ENCODE measurements around the gene VPS50.
"Not testable (repeated sequence)": the region's sequence is repeated elsewhere in the genome, so short reads cannot be mapped to it uniquely, and the experiment has no call there.

The VPS50 gene

DNA sequence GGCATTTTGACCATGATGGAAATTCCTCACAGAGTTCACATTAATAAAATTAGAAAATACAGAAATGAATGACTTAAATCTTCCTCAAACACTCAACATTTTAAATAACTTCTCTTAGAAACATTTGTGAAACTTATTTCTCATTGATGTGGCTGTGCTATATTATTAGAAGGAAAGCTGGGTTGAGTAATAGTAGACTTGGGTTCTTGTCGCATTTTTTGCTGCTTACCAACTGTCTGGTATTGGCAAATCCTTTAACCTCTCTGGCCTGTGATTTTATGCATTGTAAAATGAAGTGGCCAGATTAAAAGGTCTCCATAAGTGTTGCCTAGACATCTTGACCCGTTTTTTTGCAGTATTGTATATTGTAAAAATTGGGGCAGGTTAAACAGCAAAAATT, 66.5 kb downstream of the VPS50 start:
- no peak overlapping the region for H3K9ac ChIP-seq (ENCODE audit: low read length in 2 of 2)
- no peaks in the 10 kb centered on the region for H3K9me3 ChIP-seq (ENCODE audit: control insufficient read depth in 2 of 2, low read length in 2 of 2)
- no peak overlapping the region for H3K4me3 ChIP-seq (ENCODE audit: low read length in 2 of 2)
- H3K27me3 ChIP-seq (ENCODE audit: control insufficient read depth in 1 of 2, insufficient read depth in 2 of 2, low read length in 2 of 2) = no peaks in the 10 kb centered on the region
- H3K4me1 ChIP-seq (ENCODE audit: control insufficient read depth, insufficient read depth, low read length) = no peaks in the 10 kb centered on the region
- no peak overlapping the region for H3K27ac ChIP-seq (ENCODE audit: low read length)
- H3K36me3 ChIP-seq (ENCODE audit: control insufficient read depth in 2 of 2, insufficient read depth in 2 of 2, low read length in 2 of 2) = peaks cover under 1 to 10% of the 10 kb centered on the region in 2 donors

DNA sequence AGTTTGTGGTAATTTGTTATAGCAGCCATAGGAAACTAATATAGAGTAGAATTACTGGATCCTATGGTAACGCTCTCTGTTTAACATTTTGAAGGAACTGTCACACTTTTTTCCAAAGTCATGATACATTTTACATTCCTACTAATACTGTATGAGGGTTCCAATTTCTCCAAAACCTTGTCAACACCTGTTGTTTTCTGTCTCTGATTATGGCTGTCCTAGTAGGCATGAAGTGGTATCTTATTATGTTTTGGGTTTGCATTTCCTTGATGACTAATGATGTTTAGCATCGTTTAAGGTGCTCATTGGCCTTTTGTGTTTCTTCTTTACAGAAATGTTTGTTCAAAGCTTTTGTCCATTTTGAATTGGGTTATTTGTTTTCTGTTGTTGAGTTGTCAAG, 69.6 kb downstream of the VPS50 start:
- Histone ChIP-seq H3K4me1 (ENCODE audit: control insufficient read depth, insufficient read depth, low read length) (no peaks in the 10 kb centered on the region), H3K9me3 (ENCODE audit: control insufficient read depth in 2 of 2, low read length in 2 of 2) (no peaks in the 10 kb centered on the region), H3K27ac (ENCODE audit: low read length) (no peak overlapping the region), H3K4me3 (ENCODE audit: low read length in 2 of 2) (no peak overlapping the region), H3K36me3 (ENCODE audit: control insufficient read depth in 2 of 2, insufficient read depth in 2 of 2, low read length in 2 of 2) (peaks cover 0 to 10% of the 10 kb centered on the region in 2 donors), H3K27me3 (ENCODE audit: control insufficient read depth in 1 of 2, insufficient read depth in 2 of 2, low read length in 2 of 2) (no peaks in the 10 kb centered on the region), H3K9ac (ENCODE audit: low read length in 2 of 2) (no peak overlapping the region)

DNA sequence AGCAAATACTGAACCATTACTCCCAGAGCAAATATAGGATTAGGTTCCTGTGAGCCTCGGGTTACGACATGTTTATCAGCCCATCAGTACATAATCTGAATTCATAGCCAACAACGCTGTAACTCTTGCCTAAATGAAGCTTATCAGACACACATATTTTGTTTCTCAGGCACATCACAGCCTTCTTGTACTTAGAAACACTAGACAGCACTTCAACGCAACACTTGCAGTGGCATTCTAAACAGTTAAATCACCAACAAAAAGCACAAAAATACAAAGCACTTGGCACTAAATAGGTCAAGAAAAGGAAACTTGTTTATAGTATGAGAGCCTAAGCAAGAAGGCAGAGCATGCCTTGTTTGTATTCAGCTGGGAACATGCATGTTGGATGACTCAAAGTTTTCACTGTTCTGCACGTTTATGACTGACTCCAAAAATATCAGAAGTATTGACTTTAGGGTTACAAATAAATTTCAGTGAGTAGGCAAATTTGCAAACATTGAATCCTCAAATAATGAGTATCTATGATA, 75.0 kb downstream of the VPS50 start:
- H3K9me3 ChIP-seq (ENCODE audit: control insufficient read depth in 2 of 2, low read length in 2 of 2) = no peaks in the 10 kb centered on the region
- H3K36me3 ChIP-seq (ENCODE audit: control insufficient read depth in 2 of 2, insufficient read depth in 2 of 2, low read length in 2 of 2) = peaks cover 0 to under 1% of the 10 kb centered on the region in 2 donors
- H3K27me3 ChIP-seq (ENCODE audit: control insufficient read depth in 1 of 2, insufficient read depth in 2 of 2, low read length in 2 of 2) = no peaks in the 10 kb centered on the region
- H3K27ac ChIP-seq (ENCODE audit: low read length) = no peak overlapping the region
- no peak overlapping the region for H3K9ac ChIP-seq (ENCODE audit: low read length in 2 of 2)
- H3K4me1 ChIP-seq (ENCODE audit: control insufficient read depth, insufficient read depth, low read length) = no peaks in the 10 kb centered on the region
- no peak overlapping the region for H3K4me3 ChIP-seq (ENCODE audit: low read length in 2 of 2)

DNA sequence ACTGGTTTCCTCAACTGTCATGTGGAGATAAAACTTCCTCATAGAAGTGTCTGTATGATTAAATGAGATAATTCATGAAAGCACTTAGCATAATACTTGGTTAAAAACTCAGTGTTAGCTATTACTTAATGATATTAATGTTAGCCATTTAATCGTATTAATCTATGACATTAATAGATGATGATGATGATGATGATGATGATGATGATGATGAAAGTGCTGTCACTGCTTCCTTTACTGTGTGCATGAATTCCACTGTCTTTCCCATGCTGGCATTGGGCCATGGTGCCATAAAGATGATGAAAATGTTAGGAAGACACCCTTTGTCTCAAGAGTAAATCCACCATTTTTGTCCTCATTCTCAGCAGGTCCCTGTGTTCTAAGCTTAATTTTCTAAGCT, 75.8 kb downstream of the VPS50 start:
- Histone ChIP-seq H3K27ac (ENCODE audit: low read length) (no peak overlapping the region), H3K4me3 (ENCODE audit: low read length in 2 of 2) (no peak overlapping the region), H3K9ac (ENCODE audit: low read length in 2 of 2) (no peak overlapping the region), H3K27me3 (ENCODE audit: control insufficient read depth in 1 of 2, insufficient read depth in 2 of 2, low read length in 2 of 2) (no peaks in the 10 kb centered on the region), H3K4me1 (ENCODE audit: control insufficient read depth, insufficient read depth, low read length) (no peaks in the 10 kb centered on the region), H3K36me3 (ENCODE audit: control insufficient read depth in 2 of 2, insufficient read depth in 2 of 2, low read length in 2 of 2) (peaks cover 3 to 4% of the 10 kb centered on the region in 2 donors), H3K9me3 (ENCODE audit: control insufficient read depth in 2 of 2, low read length in 2 of 2) (no peaks in the 10 kb centered on the region)

DNA sequence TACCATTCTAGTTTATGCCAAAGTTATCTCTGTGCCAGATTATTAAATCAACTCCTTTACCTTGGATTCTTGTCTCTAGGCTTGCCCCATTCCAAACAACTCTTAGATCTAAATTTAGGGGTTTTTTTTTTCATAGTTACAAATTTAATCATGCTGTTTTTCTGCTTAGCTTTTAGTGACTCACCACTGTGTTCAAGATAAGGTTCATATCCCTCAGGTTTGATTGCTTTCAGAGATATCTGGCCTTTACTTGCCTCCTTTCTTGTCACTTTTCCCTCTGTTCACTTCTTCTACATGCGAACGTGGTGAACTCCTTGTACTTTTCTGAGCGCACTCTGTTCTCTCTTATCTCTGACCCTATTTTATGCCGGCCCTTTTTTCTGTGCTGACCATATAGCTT, 78.2 kb downstream of the VPS50 start:
- Histone ChIP-seq H3K4me3 (ENCODE audit: low read length in 2 of 2) (no peak overlapping the region), H3K36me3 (ENCODE audit: control insufficient read depth in 2 of 2, insufficient read depth in 2 of 2, low read length in 2 of 2) (peaks cover 5 to 6% of the 10 kb centered on the region in 2 donors), H3K9me3 (ENCODE audit: control insufficient read depth in 2 of 2, low read length in 2 of 2) (no peaks in the 10 kb centered on the region), H3K27me3 (ENCODE audit: control insufficient read depth in 1 of 2, insufficient read depth in 2 of 2, low read length in 2 of 2) (no peaks in the 10 kb centered on the region), H3K27ac (ENCODE audit: low read length) (no peak overlapping the region), H3K4me1 (ENCODE audit: control insufficient read depth, insufficient read depth, low read length) (no peaks in the 10 kb centered on the region), H3K9ac (ENCODE audit: low read length in 2 of 2) (no peak overlapping the region)

DNA sequence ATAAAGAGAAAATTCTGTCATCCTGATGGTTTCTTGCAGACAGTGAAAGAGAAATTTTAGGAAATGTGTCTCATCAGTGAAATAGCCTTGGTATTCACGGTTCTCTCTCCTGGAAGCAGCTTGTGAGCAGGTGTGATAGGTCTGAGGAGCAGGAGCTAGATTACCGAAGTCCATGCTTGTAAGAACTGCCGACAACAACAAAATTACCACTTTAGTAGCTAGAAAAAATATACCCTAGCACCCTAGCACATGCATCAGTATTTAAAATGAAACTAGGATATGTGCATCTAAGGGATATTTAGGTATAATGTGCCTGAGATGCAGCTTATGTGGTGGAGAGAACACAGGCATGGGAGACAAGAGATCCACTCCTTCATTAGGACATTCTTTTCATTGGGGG, 82.3 kb downstream of the VPS50 start:
- H3K36me3 ChIP-seq (ENCODE audit: control insufficient read depth in 2 of 2, insufficient read depth in 2 of 2, low read length in 2 of 2) = peaks cover 7 to 9% of the 10 kb centered on the region in 2 donors
- no peaks in the 10 kb centered on the region for H3K27me3 ChIP-seq (ENCODE audit: control insufficient read depth in 1 of 2, insufficient read depth in 2 of 2, low read length in 2 of 2)
- no peaks in the 10 kb centered on the region for H3K4me1 ChIP-seq (ENCODE audit: control insufficient read depth, insufficient read depth, low read length)
- no peak overlapping the region for H3K4me3 ChIP-seq (ENCODE audit: low read length in 2 of 2)
- no peak overlapping the region for H3K9ac ChIP-seq (ENCODE audit: low read length in 2 of 2)
- H3K9me3 ChIP-seq (ENCODE audit: control insufficient read depth in 2 of 2, low read length in 2 of 2) = no peaks in the 10 kb centered on the region
- no peak overlapping the region for H3K27ac ChIP-seq (ENCODE audit: low read length)

DNA sequence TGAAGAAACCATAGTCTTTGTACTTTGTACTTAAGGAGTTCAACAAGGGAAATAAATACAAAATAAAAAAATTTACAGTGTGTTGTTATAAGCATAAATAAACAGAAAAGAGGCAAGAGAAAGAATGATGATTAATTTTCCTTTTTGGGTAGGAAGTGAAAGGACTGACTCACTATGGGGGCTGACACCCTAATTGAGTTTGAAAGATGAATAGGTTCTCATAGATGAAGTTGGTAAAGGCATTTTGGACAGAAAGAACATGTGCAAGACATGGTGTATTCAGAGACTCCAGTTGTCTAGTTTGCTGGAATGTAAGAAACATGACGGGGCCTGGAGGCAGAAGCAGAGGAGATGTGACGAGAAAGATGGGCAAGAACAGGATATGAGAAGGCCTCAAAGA, 83.7 kb downstream of the VPS50 start:
- Histone ChIP-seq H3K36me3 (ENCODE audit: control insufficient read depth in 2 of 2, insufficient read depth in 2 of 2, low read length in 2 of 2) (peaks cover 10 to 12% of the 10 kb centered on the region in 2 donors), H3K27me3 (ENCODE audit: control insufficient read depth in 1 of 2, insufficient read depth in 2 of 2, low read length in 2 of 2) (no peaks in the 10 kb centered on the region), H3K4me3 (ENCODE audit: low read length in 2 of 2) (no peak overlapping the region), H3K4me1 (ENCODE audit: control insufficient read depth, insufficient read depth, low read length) (no peaks in the 10 kb centered on the region), H3K27ac (ENCODE audit: low read length) (no peak overlapping the region), H3K9ac (ENCODE audit: low read length in 2 of 2) (no peak overlapping the region), H3K9me3 (ENCODE audit: control insufficient read depth in 2 of 2, low read length in 2 of 2) (no peaks in the 10 kb centered on the region)

DNA sequence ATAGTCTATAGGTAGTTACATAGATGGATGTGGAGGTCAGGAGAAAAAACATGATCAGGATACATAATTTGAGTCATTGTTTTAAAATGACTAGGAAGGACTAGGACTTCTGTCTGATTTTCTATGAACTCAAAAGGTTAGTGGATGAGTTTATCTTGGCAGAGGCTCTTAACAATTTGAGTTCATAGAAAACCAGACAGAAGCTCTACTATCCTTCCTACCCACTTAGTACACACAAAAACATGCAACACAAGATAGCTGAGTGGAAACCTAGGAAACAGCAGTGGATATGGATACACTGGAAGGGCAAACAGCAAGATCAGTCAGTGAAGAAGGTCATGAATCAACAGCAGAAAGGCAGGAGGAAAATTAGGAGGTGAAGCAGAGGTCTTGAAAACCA, 84.6 kb downstream of the VPS50 start:
- peaks cover 10 to 13% of the 10 kb centered on the region in 2 donors for H3K36me3 ChIP-seq (ENCODE audit: control insufficient read depth in 2 of 2, insufficient read depth in 2 of 2, low read length in 2 of 2)
- no peaks in the 10 kb centered on the region for H3K27me3 ChIP-seq (ENCODE audit: control insufficient read depth in 1 of 2, insufficient read depth in 2 of 2, low read length in 2 of 2)
- H3K27ac ChIP-seq (ENCODE audit: low read length) = no peak overlapping the region
- H3K4me3 ChIP-seq (ENCODE audit: low read length in 2 of 2) = no peak overlapping the region
- no peak overlapping the region for H3K9ac ChIP-seq (ENCODE audit: low read length in 2 of 2)
- H3K9me3 ChIP-seq (ENCODE audit: control insufficient read depth in 2 of 2, low read length in 2 of 2) = no peaks in the 10 kb centered on the region
- H3K4me1 ChIP-seq (ENCODE audit: control insufficient read depth, insufficient read depth, low read length) = no peaks in the 10 kb centered on the region

DNA sequence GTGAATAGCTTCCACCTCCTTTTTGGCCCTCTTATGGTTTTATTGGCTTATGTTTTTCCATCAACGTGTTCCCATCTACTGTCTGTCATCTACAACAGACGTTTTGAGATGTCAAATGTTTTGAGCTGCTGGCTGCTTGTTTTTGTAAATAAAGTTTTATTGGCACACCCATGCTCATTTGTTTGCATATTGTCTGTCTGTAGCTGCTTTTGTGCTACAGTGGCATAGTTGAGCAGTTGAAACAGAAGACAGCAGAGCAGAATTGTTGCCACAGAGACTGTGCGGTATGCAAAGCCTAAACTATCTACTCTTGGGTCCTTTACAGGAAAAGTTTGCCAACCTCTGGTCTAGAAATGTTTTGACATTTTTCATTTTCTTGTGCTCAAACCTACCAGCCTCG, 88.7 kb downstream of the VPS50 start:
- no peaks in the 10 kb centered on the region for H3K27me3 ChIP-seq (ENCODE audit: control insufficient read depth in 1 of 2, insufficient read depth in 2 of 2, low read length in 2 of 2)
- H3K9ac ChIP-seq (ENCODE audit: low read length in 2 of 2) = no peak overlapping the region
- H3K36me3 ChIP-seq (ENCODE audit: control insufficient read depth in 2 of 2, insufficient read depth in 2 of 2, low read length in 2 of 2) = peaks cover 5 to 7% of the 10 kb centered on the region in 2 donors
- no peaks in the 10 kb centered on the region for H3K4me1 ChIP-seq (ENCODE audit: control insufficient read depth, insufficient read depth, low read length)
- no peaks in the 10 kb centered on the region for H3K9me3 ChIP-seq (ENCODE audit: control insufficient read depth in 2 of 2, low read length in 2 of 2)
- no peak overlapping the region for H3K4me3 ChIP-seq (ENCODE audit: low read length in 2 of 2)
- H3K27ac ChIP-seq (ENCODE audit: low read length) = no peak overlapping the region

DNA sequence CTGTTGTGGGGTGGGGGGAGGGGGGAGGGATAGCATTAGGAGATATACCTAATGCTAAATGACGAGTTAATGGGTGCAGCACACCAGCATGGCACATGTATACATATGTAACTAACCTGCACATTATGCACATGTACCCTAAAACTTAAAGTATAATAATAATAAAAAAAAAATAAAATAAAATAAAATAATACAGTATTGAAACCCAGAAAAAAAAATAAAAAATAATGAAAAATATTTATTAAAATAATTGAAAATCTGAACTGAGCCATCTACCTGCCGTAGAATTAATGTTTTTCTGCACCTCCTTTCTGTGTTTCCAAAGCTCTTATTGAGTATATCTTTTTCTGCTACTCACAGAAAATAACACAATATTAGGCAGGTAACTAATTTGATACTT, 94.1 kb downstream of the VPS50 start:
- not testable (repeated sequence) for H3K27ac ChIP-seq (ENCODE audit: low read length); H3K27me3 ChIP-seq (ENCODE audit: control insufficient read depth in 1 of 2, insufficient read depth in 2 of 2, low read length in 2 of 2); H3K4me1 ChIP-seq (ENCODE audit: control insufficient read depth, insufficient read depth, low read length); H3K36me3 ChIP-seq (ENCODE audit: control insufficient read depth in 2 of 2, insufficient read depth in 2 of 2, low read length in 2 of 2); H3K4me3 ChIP-seq (ENCODE audit: low read length in 2 of 2); H3K9ac ChIP-seq (ENCODE audit: low read length in 2 of 2); H3K9me3 ChIP-seq (ENCODE audit: control insufficient read depth in 2 of 2, low read length in 2 of 2)

DNA sequence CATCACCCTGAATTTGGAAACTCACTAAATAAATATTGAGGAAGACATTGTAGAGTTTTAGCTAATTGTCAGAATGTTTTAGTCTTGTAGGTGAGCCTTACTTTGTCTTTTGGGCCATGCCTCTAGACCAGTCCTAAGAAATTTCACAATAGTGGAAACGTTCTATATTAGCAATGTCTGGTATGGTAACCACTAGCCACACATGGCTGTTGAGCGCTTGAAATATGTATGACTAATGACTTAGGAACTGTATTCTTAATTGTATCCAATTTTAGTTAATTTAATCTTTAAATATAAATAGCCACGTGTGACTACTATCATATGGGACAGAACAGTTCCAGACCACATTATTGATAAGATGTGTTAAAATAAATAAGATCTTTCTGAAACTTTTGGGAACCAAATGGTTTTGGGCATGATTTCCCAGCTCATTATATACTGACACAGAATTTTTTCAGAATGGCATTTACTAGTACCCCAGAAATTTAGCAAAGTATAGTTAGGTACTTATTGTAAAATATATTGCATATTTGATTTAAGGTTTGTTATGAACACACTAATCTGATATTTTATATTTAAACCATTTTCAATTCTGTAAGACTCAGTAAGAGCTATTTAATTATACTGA, 95.0 kb downstream of the VPS50 start:
- H3K4me3 ChIP-seq (ENCODE audit: low read length in 2 of 2) = no peak overlapping the region
- H3K27ac ChIP-seq (ENCODE audit: low read length) = no peak overlapping the region
- no peaks in the 10 kb centered on the region for H3K4me1 ChIP-seq (ENCODE audit: control insufficient read depth, insufficient read depth, low read length)
- H3K9ac ChIP-seq (ENCODE audit: low read length in 2 of 2) = no peak overlapping the region
- no peaks in the 10 kb centered on the region for H3K36me3 ChIP-seq (ENCODE audit: control insufficient read depth in 2 of 2, insufficient read depth in 2 of 2, low read length in 2 of 2)
- H3K27me3 ChIP-seq (ENCODE audit: control insufficient read depth in 1 of 2, insufficient read depth in 2 of 2, low read length in 2 of 2) = no peaks in the 10 kb centered on the region
- no peaks in the 10 kb centered on the region for H3K9me3 ChIP-seq (ENCODE audit: control insufficient read depth in 2 of 2, low read length in 2 of 2)

Measured in stomach smooth muscle (tissue), 2 donors.